GM18951 (cell line): ENCODE results near the gene FLCN.

Experiments used
- POLR2A ChIP-seq: IDR thresholded peaks from 4 replicates; pipeline ENCODE4 v1.6.1; 2011; ENCODE audit warnings: mild to moderate bottlenecking; ENCODE audit not compliant: insufficient read length, insufficient read depth; ENCODE audit errors: extremely low read depth
- in situ Hi-C: fragments of 300-500 bp; cut with MboI; formaldehyde crosslinking; loops from one replicate; pipeline ENCODE4 v1.12.0; 2022; ENCODE audit warnings: low sequenced_read_pairs, mixed read lengths, inconsistent platforms; ENCODE audit not compliant: unreplicated experiment

The FLCN gene

GRCh38 chr17:17229416-17230384 lies 7.3 kb downstream of the FLCN start:
- TF ChIP-seq POLR2A: no peak
- in situ Hi-C loops: no loop called here

DNA sequence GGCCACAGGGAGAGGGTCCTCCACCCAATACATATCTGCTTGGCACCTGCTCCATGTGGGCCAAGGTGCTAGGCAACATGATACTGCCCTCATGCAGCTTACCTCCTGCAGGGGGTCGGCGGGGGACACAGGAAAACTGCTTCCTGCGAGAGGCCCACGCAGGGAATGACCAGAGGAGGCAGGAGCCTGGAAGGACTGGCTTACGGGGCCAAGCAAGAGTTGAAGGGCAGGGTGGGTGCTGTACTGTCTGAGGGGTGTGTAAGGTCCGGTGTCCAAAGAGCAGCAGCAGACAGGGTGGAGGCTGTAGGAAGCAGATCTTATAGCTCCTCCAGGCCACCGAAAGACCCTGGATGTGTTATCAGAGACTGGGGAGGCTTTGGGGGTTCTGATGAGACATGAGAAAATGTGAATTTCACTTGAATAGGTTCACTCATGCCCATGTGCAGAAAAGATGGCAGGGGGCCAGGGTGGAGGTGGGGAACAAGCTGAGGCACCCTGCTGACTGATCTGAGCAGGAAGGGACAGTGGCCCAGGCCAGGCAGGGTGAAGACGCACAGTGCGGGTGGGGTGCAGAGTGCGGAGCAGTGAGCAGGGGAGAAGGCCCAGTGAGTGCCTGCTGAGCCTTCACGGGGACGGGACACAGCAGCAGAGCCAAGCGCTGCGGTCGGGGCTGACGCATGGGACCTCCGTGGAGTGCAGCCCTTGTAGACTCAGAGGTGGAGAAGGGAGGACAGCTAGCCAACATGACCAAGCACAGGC lies 8.3 kb downstream of the FLCN start:
- TF ChIP-seq POLR2A: no peak
- in situ Hi-C loops: no loop called here

DNA sequence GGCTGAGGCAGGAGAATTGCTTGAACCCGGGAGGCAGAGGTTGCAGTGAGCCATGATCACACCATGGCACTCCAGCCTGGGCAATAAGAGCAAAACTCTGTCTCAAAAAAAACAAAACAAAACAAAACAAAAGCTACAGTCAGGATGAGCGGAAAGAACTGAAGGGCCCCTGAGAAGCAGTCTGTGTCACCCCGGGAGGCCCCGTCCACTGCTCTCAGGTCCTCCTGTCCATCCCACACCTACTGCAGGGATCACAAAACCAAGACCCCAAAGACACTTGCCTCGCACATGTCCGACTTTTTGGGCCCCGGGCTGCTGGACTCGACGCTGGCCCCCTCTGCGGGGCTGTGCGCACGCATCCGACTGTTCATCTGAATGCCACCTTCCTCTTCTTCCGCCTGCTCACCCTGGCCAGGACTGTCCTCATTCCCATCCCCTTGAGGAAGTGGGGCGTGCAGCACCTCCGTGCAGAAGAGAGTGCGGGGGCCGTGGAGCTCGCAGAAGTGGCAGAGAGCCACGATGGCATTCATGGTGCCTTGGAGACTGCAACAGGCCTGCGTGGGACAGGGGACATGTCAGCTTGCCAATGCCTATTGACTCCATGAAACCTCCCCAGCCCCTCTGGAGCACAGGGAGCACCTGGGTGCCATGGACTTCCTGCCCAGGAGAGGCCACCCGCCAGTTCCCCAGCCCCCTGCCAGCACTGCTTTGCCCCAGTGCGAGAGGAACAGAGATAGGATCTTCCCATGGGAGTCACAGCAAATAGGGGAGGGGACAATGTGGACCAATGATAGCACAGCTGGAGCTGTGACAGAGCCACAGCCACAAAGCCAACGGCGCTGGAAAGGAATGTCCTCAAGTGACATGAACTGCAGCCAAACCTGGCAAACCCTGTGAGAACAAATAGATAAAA lies 9.1 kb downstream of the FLCN start:
- in situ Hi-C loops: no loop called here
- no peak for TF ChIP-seq POLR2A

GRCh38 chr17:17226451-17227265 lies 10.3 kb downstream of the FLCN start:
- in situ Hi-C loops: no loop called here
- TF ChIP-seq POLR2A: no peak

DNA sequence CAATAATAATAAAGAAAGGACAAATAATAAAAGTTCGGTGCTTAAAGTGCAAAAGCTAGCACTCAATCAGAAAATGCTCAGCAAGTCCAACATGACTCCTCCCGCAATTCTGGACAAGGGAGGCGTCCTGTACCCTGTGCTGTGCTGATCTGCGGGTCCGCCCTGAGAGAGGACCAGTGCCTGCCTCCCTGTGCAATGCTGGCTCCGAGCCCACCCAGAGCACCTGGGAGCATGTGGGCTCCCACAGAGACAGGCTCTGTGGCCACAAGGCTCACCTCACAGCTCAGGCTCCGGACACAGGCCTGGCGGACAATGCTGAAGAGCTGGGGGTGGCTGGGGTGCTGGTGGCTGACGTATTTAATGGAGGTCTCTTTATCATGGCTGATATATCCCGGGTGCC lies 11.1 kb downstream of the FLCN start:
- in situ Hi-C loops: no loop called here
- no peak for TF ChIP-seq POLR2A

- in situ Hi-C loops: no loop called here
- TF ChIP-seq POLR2A: no peak
Observed at GRCh38 chr17:17224137-17224536, 12.8 kb downstream of the FLCN start.

- TF ChIP-seq POLR2A: no peak
- in situ Hi-C loops: no loop called here
Observed at GRCh38 chr17:17223736-17224135, 13.2 kb downstream of the FLCN start.

DNA sequence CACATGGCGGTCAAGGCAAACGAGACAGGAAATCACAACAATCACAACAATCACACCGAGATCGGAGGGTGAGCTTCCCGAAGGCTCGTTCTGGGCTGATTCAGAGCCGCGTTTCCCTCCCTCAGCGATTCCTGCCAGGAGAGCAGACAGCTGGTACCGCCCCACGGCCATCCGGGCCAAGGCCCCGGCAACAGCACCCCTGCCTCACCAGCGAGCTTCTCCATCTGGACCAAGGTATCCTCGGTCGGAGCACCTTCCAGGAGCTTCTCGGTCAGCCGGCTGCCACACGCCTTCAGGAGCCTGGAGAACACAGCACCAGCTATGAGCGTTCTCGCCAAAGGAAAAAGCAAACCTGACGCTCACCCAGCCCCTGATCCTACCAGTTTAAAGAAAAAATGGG lies 15.6 kb downstream of the FLCN start:
- in situ Hi-C loops: no loop called here
- TF ChIP-seq POLR2A: no peak

DNA sequence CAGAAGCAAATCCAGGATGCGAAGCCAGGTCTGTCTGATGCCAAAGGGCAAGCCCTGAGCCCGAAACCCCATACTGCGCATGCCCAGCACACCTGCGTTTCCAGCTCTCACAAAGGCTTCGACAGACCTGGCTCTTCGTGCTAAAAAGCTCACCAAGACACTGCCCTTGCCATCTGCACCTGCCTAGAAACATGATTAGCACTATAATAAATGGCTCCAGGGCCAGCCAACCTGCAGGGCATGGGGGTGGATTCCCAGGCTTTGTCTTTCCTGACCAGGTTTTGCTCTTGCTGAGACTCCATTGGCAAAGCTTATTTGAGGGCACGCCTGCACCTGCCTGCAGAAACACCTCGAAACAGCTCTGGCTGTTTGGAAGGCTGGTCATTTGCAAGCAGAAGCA lies 16.4 kb downstream of the FLCN start:
- TF ChIP-seq POLR2A: no peak
- in situ Hi-C loops: no loop called here

DNA sequence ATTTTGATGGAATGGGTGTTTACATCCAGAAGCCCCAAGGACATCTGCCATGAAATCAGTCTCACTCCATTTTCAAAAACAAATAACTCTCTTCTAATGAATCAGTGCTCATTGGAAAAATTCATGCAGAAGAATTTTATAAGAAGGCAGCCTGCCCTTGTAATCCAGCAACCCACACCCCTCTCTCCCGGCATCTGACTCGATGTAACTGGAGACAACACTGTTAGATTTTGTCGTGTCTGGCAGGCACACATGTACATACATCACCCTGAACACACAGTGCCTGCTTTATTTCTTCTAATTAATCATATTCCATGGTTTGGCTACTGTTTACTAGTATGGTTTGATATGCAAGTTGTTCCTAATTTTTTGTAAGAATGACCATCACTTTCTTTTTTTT lies 19.0 kb downstream of the FLCN start:
- no peak for TF ChIP-seq POLR2A
- in situ Hi-C loops: no loop called here

DNA sequence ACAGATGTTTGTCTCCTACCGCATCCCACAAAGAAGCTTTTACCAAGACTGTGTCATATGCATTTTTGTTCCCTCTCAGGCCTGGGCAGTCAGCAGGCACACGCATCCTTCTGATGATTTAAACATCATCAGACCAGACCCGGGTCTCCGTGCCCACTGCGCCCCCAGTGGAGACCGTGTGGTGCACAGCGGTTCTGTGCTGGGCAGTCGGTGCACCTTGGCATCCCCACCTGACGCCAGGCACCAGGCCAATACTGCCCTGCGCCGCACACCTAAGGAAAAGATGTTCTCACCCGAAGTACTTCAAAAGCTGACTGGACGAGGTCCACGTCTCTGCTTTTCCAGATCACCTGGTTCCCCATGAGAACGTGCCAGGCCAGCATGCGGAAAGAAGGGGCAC lies 20.2 kb downstream of the FLCN start:
- in situ Hi-C loops: no loop called here
- no peak for TF ChIP-seq POLR2A

DNA sequence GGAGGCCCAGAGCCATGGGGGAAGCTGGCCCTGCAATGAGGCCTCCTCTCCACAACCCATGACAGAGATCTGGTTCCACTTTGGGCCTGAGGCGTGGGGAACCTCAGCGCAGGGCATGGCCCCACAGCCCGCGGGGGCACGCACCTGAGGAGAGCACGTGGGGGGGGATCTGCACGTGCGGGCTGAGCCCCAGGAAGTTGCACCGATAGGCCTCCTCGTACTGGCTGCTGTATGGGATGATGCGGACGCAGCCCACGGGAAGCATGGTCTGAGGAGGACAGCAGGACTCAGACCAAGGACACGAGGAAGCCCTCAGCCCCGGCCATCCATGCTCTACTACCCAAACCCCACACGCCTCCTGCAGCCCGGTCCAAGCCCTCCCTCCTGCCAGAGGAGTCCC lies 20.7 kb downstream of the FLCN start:
- no peak for TF ChIP-seq POLR2A

More for the DNA sequence above, 20.7 kb downstream of the FLCN start:
- in situ Hi-C loops: no loop called here
